Adipocyte (in vitro differentiated cells): Measurements from ENCODE around the gene RABGAP1L.

Source experiments
- DNase-seq: peaks from one replicate; pipeline ENCODE4 v3.0.0-alpha.2; 2015; ENCODE audit warnings: low read depth
- H3K27me3 ChIP-seq: replicated peaks from 2 replicates; pipeline ENCODE4 v1.7.0; 2013; ENCODE audit warnings: mild to moderate bottlenecking, low read length, moderate library complexity; ENCODE audit not compliant: control insufficient read depth, insufficient read depth
- H3K36me3 ChIP-seq: 2 replicates; pipeline ENCODE4 v1.7.0; 2013; ENCODE audit warnings: low read length, mild to moderate bottlenecking, moderate library complexity; ENCODE audit not compliant: control insufficient read depth, insufficient read depth, severe bottlenecking
- H3K4me1 ChIP-seq: 2 replicates; pipeline ENCODE4 v1.7.0; 2013; ENCODE audit warnings: mild to moderate bottlenecking, low read length, moderate library complexity; ENCODE audit not compliant: control insufficient read depth, insufficient read depth
- H3K4me3 ChIP-seq: 2 replicates; pipeline ENCODE4 v1.7.0; 2013; ENCODE audit warnings: mild to moderate bottlenecking, low read length, moderate library complexity
- H3K9ac ChIP-seq: 2 replicates; pipeline ENCODE4 v1.7.0; 2013; ENCODE audit warnings: mild to moderate bottlenecking, low read length, moderate library complexity
- H3K9me3 ChIP-seq: 2 replicates; pipeline ENCODE4 v1.7.0; 2013; ENCODE audit warnings: mild to moderate bottlenecking, low read length, moderate library complexity; ENCODE audit not compliant: control insufficient read depth

RABGAP1L gene

GRCh38 chr1:174723816-174724215 is 564.5 kb downstream of the RABGAP1L start:
- no peaks in the 10 kb centered on the region for H3K9me3 ChIP-seq
- H3K27me3 ChIP-seq = no peaks in the 10 kb centered on the region

GRCh38 chr1:174724219-174724618 is 564.9 kb downstream of the RABGAP1L start:
- Histone ChIP-seq H3K9me3 (no peaks in the 10 kb centered on the region), H3K9ac (no peak overlapping the region), H3K27me3 (no peaks in the 10 kb centered on the region), H3K4me3 (no peak overlapping the region), H3K36me3 (no peaks in the 10 kb centered on the region), H3K4me1 (no peaks in the 10 kb centered on the region)
- DNase-seq = no peak

More at GRCh38 chr1:174723816-174724215, 564.5 kb downstream of the RABGAP1L start:
- Histone ChIP-seq H3K36me3 (no peaks in the 10 kb centered on the region), H3K4me3 (no peak overlapping the region), H3K9ac (no peak overlapping the region), H3K4me1 (no peaks in the 10 kb centered on the region)
- DNase-seq = no peak

- H3K9me3 ChIP-seq = no peaks in the 10 kb centered on the region
- no peaks in the 10 kb centered on the region for H3K36me3 ChIP-seq
- no peaks in the 10 kb centered on the region for H3K27me3 ChIP-seq
- peak; percentile 82 for DNase-seq
- H3K4me1 ChIP-seq = no peaks in the 10 kb centered on the region
- no peak overlapping the region for H3K4me3 ChIP-seq
- H3K9ac ChIP-seq = no peak overlapping the region
Observed at GRCh38 chr1:174726167-174726879, 567.0 kb downstream of the RABGAP1L start.

- Histone ChIP-seq H3K4me3 (no peak overlapping the region), H3K36me3 (no peaks in the 10 kb centered on the region), H3K9ac (no peak overlapping the region), H3K9me3 (no peaks in the 10 kb centered on the region), H3K27me3 (no peaks in the 10 kb centered on the region), H3K4me1 (no peaks in the 10 kb centered on the region)
- DNase-seq = no peak
Observed at GRCh38 chr1:174726880-174727585, 567.7 kb downstream of the RABGAP1L start.

- no peaks in the 10 kb centered on the region for H3K4me1 ChIP-seq
- no peaks in the 10 kb centered on the region for H3K27me3 ChIP-seq
- H3K4me3 ChIP-seq = no peak overlapping the region
- DNase-seq = no peak
- no peak overlapping the region for H3K9ac ChIP-seq
- no peaks in the 10 kb centered on the region for H3K36me3 ChIP-seq
- no peaks in the 10 kb centered on the region for H3K9me3 ChIP-seq
Observed at GRCh38 chr1:174734270-174734669, 575.0 kb downstream of the RABGAP1L start.

GRCh38 chr1:174736831-174737230 is 577.5 kb downstream of the RABGAP1L start:
- Histone ChIP-seq H3K9me3 (no peaks in the 10 kb centered on the region), H3K9ac (no peak overlapping the region), H3K27me3 (no peaks in the 10 kb centered on the region), H3K4me1 (peaks cover 5% of the 10 kb centered on the region), H3K36me3 (no peaks in the 10 kb centered on the region), H3K4me3 (no peak overlapping the region)
- no peak for DNase-seq

- H3K36me3 ChIP-seq = no peaks in the 10 kb centered on the region
- peaks cover 16% of the 10 kb centered on the region for H3K4me1 ChIP-seq
- DNase-seq = peak; percentile 65
- no peaks in the 10 kb centered on the region for H3K9me3 ChIP-seq
- no peaks in the 10 kb centered on the region for H3K27me3 ChIP-seq
- H3K4me3 ChIP-seq = no peak overlapping the region
- H3K9ac ChIP-seq = no peak overlapping the region
Observed at GRCh38 chr1:174740249-174740968, 581.1 kb downstream of the RABGAP1L start.

- Histone ChIP-seq H3K36me3 (no peaks in the 10 kb centered on the region), H3K4me1 (peaks cover 28% of the 10 kb centered on the region), H3K9me3 (no peaks in the 10 kb centered on the region), H3K27me3 (no peaks in the 10 kb centered on the region), H3K9ac (no peak overlapping the region), H3K4me3 (no peak overlapping the region)
- DNase-seq = no peak
Observed at GRCh38 chr1:174742805-174743653, 583.7 kb downstream of the RABGAP1L start.

GRCh38 chr1:174743654-174744561 is 584.6 kb downstream of the RABGAP1L start:
- no peak overlapping the region for H3K4me3 ChIP-seq

GRCh38 chr1:174744886-174745285 is 585.6 kb downstream of the RABGAP1L start:
- Histone ChIP-seq H3K4me1 (peaks cover 28% of the 10 kb centered on the region), H3K27me3 (no peaks in the 10 kb centered on the region), H3K36me3 (no peaks in the 10 kb centered on the region), H3K4me3 (no peak overlapping the region), H3K9ac (no peak overlapping the region), H3K9me3 (no peaks in the 10 kb centered on the region)
- DNase-seq = no peak

More at GRCh38 chr1:174743654-174744561, 584.6 kb downstream of the RABGAP1L start:
- peak; percentile 87 for DNase-seq
- no peaks in the 10 kb centered on the region for H3K36me3 ChIP-seq
- no peaks in the 10 kb centered on the region for H3K9me3 ChIP-seq
- H3K4me1 ChIP-seq = peaks cover 28% of the 10 kb centered on the region
- H3K27me3 ChIP-seq = no peaks in the 10 kb centered on the region
- no peak overlapping the region for H3K9ac ChIP-seq
